Neural cell (in vitro differentiated cells): ENCODE measurements around the gene CDK13. TPM values are rescaled to one million over a fixed set of nuclear protein-coding genes. Genes with fewer than 3 reads are reported as not detected.

Experiments
- H2AFZ ChIP-seq: fragments of 200-600, 300-800 bp; sonication (generic), shearing (Covaris generic); 2 replicates; pipeline ENCODE4 v1.6.0; 2014; ENCODE audit warnings: low read depth, mild to moderate bottlenecking, antibody characterized with exemption, low read length, moderate library complexity
- H3F3A ChIP-seq: fragments of 200-600 bp; shearing (Covaris generic); 2 replicates; pipeline ENCODE4 v1.6.1; 2016; ENCODE audit warnings: mild to moderate bottlenecking, moderate library complexity, mixed read lengths, antibody characterized with exemption, low read length; ENCODE audit not compliant: insufficient read depth, poor library complexity, severe bottlenecking
- H3K27ac ChIP-seq: fragments of 200-600, 300-800 bp; sonication (generic), shearing (Covaris generic); 2 replicates; pipeline ENCODE4 v1.5.1; 2014; ENCODE audit warnings: mild to moderate bottlenecking, low read length, moderate library complexity
- H3K27me3 ChIP-seq: fragments of 300-800, 200-600 bp; sonication (generic), shearing (Covaris generic); 2 replicates; pipeline ENCODE4 v1.6.0; 2014; ENCODE audit warnings: mild to moderate bottlenecking, low read depth, low read length, moderate library complexity; ENCODE audit not compliant: insufficient read depth
- H3K36me3 ChIP-seq: fragments of 300-800, 200-600 bp; sonication (generic), shearing (Covaris generic); 2 replicates; pipeline ENCODE4 v1.5.1; 2014; ENCODE audit warnings: mild to moderate bottlenecking, antibody characterized with exemption, low read length, moderate library complexity; ENCODE audit not compliant: insufficient read depth
- H3K4me2 ChIP-seq: fragments of 300-800, 200-600 bp; sonication (generic), shearing (Covaris generic); 2 replicates; pipeline ENCODE4 v1.6.0; 2014; ENCODE audit warnings: mild to moderate bottlenecking, low read length
- H3K4me3 ChIP-seq: fragments of 300-800, 200-600 bp; sonication (generic), shearing (Covaris generic); 2 replicates; pipeline ENCODE4 v1.5.1; 2014; ENCODE audit warnings: mild to moderate bottlenecking, low read length, moderate library complexity
- H3K79me2 ChIP-seq: fragments of 200-600 bp; shearing (Covaris generic); replicated peaks from 2 replicates; pipeline ENCODE4 v1.6.0; 2014; ENCODE audit warnings: mild to moderate bottlenecking, low read length, moderate library complexity; ENCODE audit not compliant: insufficient read depth
- H3K9ac ChIP-seq: fragments of 300-800, 200-600 bp; sonication (generic), shearing (Covaris generic); 2 replicates; pipeline ENCODE4 v1.6.1; 2016; ENCODE audit warnings: mild to moderate bottlenecking, low read length, mixed read lengths
- H3K9me2 ChIP-seq: fragments of 200-600 bp; shearing (Covaris generic); 2 replicates; pipeline ENCODE4 v1.6.1; 2016; ENCODE audit warnings: mild to moderate bottlenecking, low read length, mixed read lengths; ENCODE audit not compliant: insufficient read depth
- H3K9me3 ChIP-seq: fragments of 200-600, 300-800 bp; sonication (generic), shearing (Covaris generic); 2 replicates; pipeline ENCODE4 v1.6.1; 2016; ENCODE audit warnings: mild to moderate bottlenecking, mixed run types, low read length, moderate library complexity, mixed read lengths
- H4K20me1 ChIP-seq: fragments of 200-600 bp; shearing (Covaris generic); 2 replicates; pipeline ENCODE4 v1.6.1; 2016; ENCODE audit warnings: mild to moderate bottlenecking, mixed run types; ENCODE audit not compliant: insufficient read depth
- CTCF ChIP-seq: fragments of 450-650 bp; IDR thresholded peaks from 2 replicates; pipeline ENCODE4 v1.5.1; 2014; ENCODE audit warnings: antibody characterized with exemption, mild to moderate bottlenecking, moderate library complexity; ENCODE audit not compliant: poor library complexity, severe bottlenecking
- EP300 ChIP-seq: fragments of 450-650 bp; conservative IDR thresholded peaks from 2 replicates; pipeline ENCODE4 v1.6.1; 2014; ENCODE audit warnings: antibody characterized with exemption, mild to moderate bottlenecking, moderate library complexity; ENCODE audit not compliant: poor library complexity, severe bottlenecking
- EZH2 ChIP-seq: fragments of 200-600, 300-800 bp; shearing (Covaris generic), sonication (generic); IDR thresholded peaks from 2 replicates; pipeline ENCODE4 v1.6.1; 2014; ENCODE audit warnings: antibody characterized with exemption, low read length, borderline replicate concordance, mild to moderate bottlenecking; ENCODE audit not compliant: insufficient read depth, poor library complexity, severe bottlenecking
- MXI1 ChIP-seq: fragments of 450-650 bp; conservative IDR thresholded peaks from 2 replicates; pipeline ENCODE4 v1.6.1; 2014; ENCODE audit warnings: antibody characterized with exemption, mild to moderate bottlenecking; ENCODE audit not compliant: poor library complexity, severe bottlenecking
- POLR2AphosphoS5 ChIP-seq: IDR thresholded peaks from 2 replicates; pipeline ENCODE4 v1.6.1; 2012
- RAD21 ChIP-seq: fragments of 450-650 bp; conservative IDR thresholded peaks from 2 replicates; pipeline ENCODE4 v1.6.1; 2014; ENCODE audit warnings: antibody characterized with exemption, mild to moderate bottlenecking, moderate library complexity
- REST ChIP-seq: IDR thresholded peaks from 2 replicates; pipeline ENCODE4 v1.6.1; 2012; ENCODE audit warnings: borderline replicate concordance
- SMC3 ChIP-seq: fragments of 450-650 bp; conservative IDR thresholded peaks from 2 replicates; pipeline ENCODE4 v1.6.1; 2014; ENCODE audit warnings: antibody characterized with exemption, mild to moderate bottlenecking, moderate library complexity; ENCODE audit not compliant: poor library complexity
- TAF1 ChIP-seq: IDR thresholded peaks from 2 replicates; pipeline ENCODE4 v1.6.1; 2012; ENCODE audit warnings: low read depth
- polyA plus RNA-seq: library from polyadenylated mRNA; depleted of rRNA; stranded (reverse); fragments of >200 nt; gene quantifications from 2 replicates; pipeline ENCODE4 v1.2.3, GENCODE V29; 2014

The CDK13 gene
- polyA plus RNA-seq, 1 donor from 2014 or later: 27.0 TPM

- no peak for TF ChIP-seq SMC3
- TF ChIP-seq EP300: no peak
- TF ChIP-seq POLR2AphosphoS5: no peak
- no peak for TF ChIP-seq EZH2
- no peak for TF ChIP-seq CTCF
- TF ChIP-seq TAF1: no peak
- TF ChIP-seq MXI1: no peak
- TF ChIP-seq REST: no peak
- no peak for TF ChIP-seq RAD21
- no peak overlapping the region for H2AFZ ChIP-seq
- no peak overlapping the region for H3K4me2 ChIP-seq
- no peak overlapping the region for H3K4me3 ChIP-seq
- no peaks in the 10 kb centered on the region for H3K36me3 ChIP-seq
- H3K27ac ChIP-seq: no peak overlapping the region
- no peaks in the 10 kb centered on the region for H3K27me3 ChIP-seq
- no peaks in the 10 kb centered on the region for H4K20me1 ChIP-seq
- H3K9me3 ChIP-seq: no peaks in the 10 kb centered on the region
- H3K9me2 ChIP-seq: no peaks in the 10 kb centered on the region
- no peak overlapping the region for H3K9ac ChIP-seq
- H3F3A ChIP-seq: no peaks in the 10 kb centered on the region
- H3K79me2 ChIP-seq: no peaks in the 10 kb centered on the region
These were observed 40.5 kb upstream of the CDK13 start for GRCh38 chr7:39909526-39909925.

GRCh38 chr7:39910108-39910869 is 39.8 kb upstream of the CDK13 start:
- no peak overlapping the region for H3K9ac ChIP-seq
- H3K4me3 ChIP-seq: no peak overlapping the region
- H3K4me2 ChIP-seq: no peak overlapping the region
- H3K27me3 ChIP-seq: no peaks in the 10 kb centered on the region
- H3K9me2 ChIP-seq: no peaks in the 10 kb centered on the region
- no peak for TF ChIP-seq POLR2AphosphoS5
- no peak for TF ChIP-seq EP300
- TF ChIP-seq REST: no peak
- no peak for TF ChIP-seq EZH2
- no peak for TF ChIP-seq TAF1
- no peak for TF ChIP-seq MXI1
- no peak for TF ChIP-seq CTCF
- TF ChIP-seq RAD21: no peak
- no peak for TF ChIP-seq SMC3
- no peak overlapping the region for H3K27ac ChIP-seq
- no peaks in the 10 kb centered on the region for H3K79me2 ChIP-seq
- no peaks in the 10 kb centered on the region for H3K9me3 ChIP-seq
- no peaks in the 10 kb centered on the region for H4K20me1 ChIP-seq
- H3F3A ChIP-seq: no peaks in the 10 kb centered on the region
- H2AFZ ChIP-seq: no peak overlapping the region
- no peaks in the 10 kb centered on the region for H3K36me3 ChIP-seq
